SH-SY5Y (cell line): ENCODE results near the gene NRF1.

Experiments
- GATA2 ChIP-seq: IDR thresholded peaks from 2 replicates; pipeline ENCODE4 v1.6.1; 2011; ENCODE audit warnings: mild to moderate bottlenecking, low read depth, low read length
- GATA3 ChIP-seq: IDR thresholded peaks from 2 replicates; pipeline ENCODE4 v1.6.1; 2011; ENCODE audit warnings: low read depth, mild to moderate bottlenecking, low read length, moderate library complexity

DNA sequence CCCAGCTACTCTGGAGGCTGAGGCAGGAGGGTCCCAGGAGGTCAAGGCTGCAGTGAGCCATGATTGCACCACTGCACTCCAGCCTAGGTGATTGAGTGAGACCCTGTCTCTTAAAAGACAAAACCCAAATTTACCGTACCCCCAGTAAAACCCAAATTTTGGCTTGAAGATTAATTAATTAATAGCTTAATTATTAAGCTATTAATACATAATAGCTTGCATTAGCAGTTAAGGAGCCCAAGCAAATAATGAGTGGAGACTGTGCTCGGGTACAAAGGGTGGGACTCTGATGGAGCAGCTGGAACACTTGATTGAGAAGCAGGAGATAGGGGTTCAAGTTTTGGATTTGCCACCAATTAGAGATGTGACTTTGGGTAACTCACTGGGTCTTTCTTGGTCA lies 28.9 kb downstream of the NRF1 start:
- TF ChIP-seq GATA2 = no peak
- no peak for TF ChIP-seq GATA3
